ENCODE results near the gene LTBP3.

The LTBP3 gene

GRCh38 chr11:65590240-65590738 is 32.1 kb upstream of the LTBP3 start:
- no peak for TF ChIP-seq CTCF (conservative IDR thresholded peaks at IDR 0.05; ENCODE audit: low read depth, low read length)
- DNase-seq (ENCODE audit: low read depth): peak; percentile 78
- no peak overlapping the region for H3K4me3 ChIP-seq (ENCODE audit: low read depth, low read length)

GRCh38 chr11:65589444-65590239 is 31.5 kb upstream of the LTBP3 start:
- TF ChIP-seq CTCF (conservative IDR thresholded peaks at IDR 0.05; ENCODE audit: low read depth, low read length): no peak
- no peak overlapping the region for H3K4me3 ChIP-seq (ENCODE audit: low read depth, low read length)
- peak; percentile 15 for DNase-seq (ENCODE audit: low read depth)

- peak; percentile 80 for TF ChIP-seq CTCF (conservative IDR thresholded peaks at IDR 0.05; ENCODE audit: low read depth, low read length)
- H3K4me3 ChIP-seq (ENCODE audit: low read depth, low read length): no peak overlapping the region
- DNase-seq (ENCODE audit: low read depth): peak; percentile 77
Measured at GRCh38 chr11:65588199-65589054, 30.3 kb upstream of the LTBP3 start.

- DNase-seq (ENCODE audit: low read depth): peak; percentile 33
- no peak for TF ChIP-seq CTCF (conservative IDR thresholded peaks at IDR 0.05; ENCODE audit: low read depth, low read length)
- H3K4me3 ChIP-seq (ENCODE audit: low read depth, low read length): no peak overlapping the region
Measured at GRCh38 chr11:65586676-65587075, 28.5 kb upstream of the LTBP3 start.

GRCh38 chr11:65586247-65586630 is 28.1 kb upstream of the LTBP3 start:
- no peak overlapping the region for H3K4me3 ChIP-seq (ENCODE audit: low read depth, low read length)
- no peak for DNase-seq (ENCODE audit: low read depth)
- TF ChIP-seq CTCF (conservative IDR thresholded peaks at IDR 0.05; ENCODE audit: low read depth, low read length): no peak

- no peak for TF ChIP-seq CTCF (conservative IDR thresholded peaks at IDR 0.05; ENCODE audit: low read depth, low read length)
- no peak for DNase-seq (ENCODE audit: low read depth)
- no peak overlapping the region for H3K4me3 ChIP-seq (ENCODE audit: low read depth, low read length)
Measured at GRCh38 chr11:65585396-65586246, 27.5 kb upstream of the LTBP3 start.

All from choroid plexus epithelial cell (primary cell).